Activated CD4-positive, alpha-beta T cell treated with anti-CD3 and anti-CD28 coated beads for 36 hours (primary cell): ENCODE measurements around the gene ASMTL. TPM values are rescaled to one million over a fixed set of nuclear protein-coding genes. Genes with fewer than 3 reads are reported as not detected.

Experiments
- ATAC-seq: fragments of 200-7000 bp; cut with Tn5 transposase; one replicate; pipeline ENCODE4 v1.10.0; 2021; ENCODE audit warnings: mild to moderate bottlenecking, moderate library complexity
- CTCF ChIA-PET: fragments of 350-600 bp; sonication (Branson Sonifier 250); formaldehyde crosslinking; loops from one replicate; lab custom pipeline; 2021; ENCODE audit warnings: antibody characterized with exemption; lab: Charles Lee
- POLR2A ChIA-PET: fragments of 350-600 bp; sonication (Branson Sonifier 250); formaldehyde crosslinking; loops from one replicate; lab custom pipeline; 2021; ENCODE audit warnings: antibody characterized with exemption, inconsistent platforms; lab: Charles Lee
- DNase-seq: peaks from one replicate; pipeline ENCODE4 v3.0.0-alpha.2; 2020
- H3K27ac Mint-ChIP-seq: one replicate; pipeline ENCODE4 v1.8.0; 2021; ENCODE audit warnings: mixed read lengths
- H3K27me3 Mint-ChIP-seq: one replicate; pipeline ENCODE4 v1.8.0; 2021; ENCODE audit warnings: mixed read lengths
- H3K36me3 Mint-ChIP-seq: one replicate; pipeline ENCODE4 v1.8.0; 2021; ENCODE audit warnings: low read depth, mixed read lengths
- H3K4me1 Mint-ChIP-seq: one replicate; pipeline ENCODE4 v1.8.0; 2021; ENCODE audit warnings: mixed read lengths
- H3K4me3 Mint-ChIP-seq: one replicate; pipeline ENCODE4 v1.8.0; 2021; ENCODE audit warnings: mild to moderate bottlenecking, moderate library complexity, mixed read lengths
- H3K9me3 Mint-ChIP-seq: one replicate; pipeline ENCODE4 v1.8.0; 2021; ENCODE audit warnings: low read depth, mixed read lengths
- intact Hi-C, 2 experiments: fragments of 100-400 bp; cut with DNase I in 1 of 2; cut with micrococcal nuclease in 1 of 2; formaldehyde crosslinking; loops; one replicate each; pipeline versions ENCODE4 v1.14.2 to v1.15.1; 2022 to 2024; cut with DNase I, micrococcal nuclease
- total RNA-seq, 2 experiments: library from RNA; stranded (reverse); gene quantifications; one replicate each; pipeline ENCODE4 v1.2.3, GENCODE V29; 2021

ASMTL gene
- total RNA-seq, 2 experiments from 2014 or later: 33.9 to 38.3 TPM

DNA sequence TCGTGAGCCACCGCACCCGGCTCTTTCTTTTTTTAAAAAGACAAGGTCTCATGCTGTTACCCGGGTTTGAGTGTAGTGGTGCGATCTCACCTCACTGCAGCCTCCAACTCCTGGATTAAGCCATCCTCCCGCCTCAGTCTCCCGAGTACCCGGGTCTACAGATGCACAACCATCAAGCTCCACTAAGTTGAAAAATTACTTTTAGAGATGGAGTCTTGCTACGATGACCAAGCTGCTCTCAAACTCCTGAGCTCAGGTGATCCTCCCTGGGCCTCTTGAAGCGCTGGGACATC, 62.8 kb downstream of the ASMTL start:
- H3K4me3 Mint-ChIP-seq: peak overlapping the region; percentile 82
- H3K36me3 Mint-ChIP-seq: peaks cover 64% of the 10 kb centered on the region
- peaks cover 46% of the 10 kb centered on the region for H3K4me1 Mint-ChIP-seq
- CTCF ChIA-PET: no interaction called here
- no peaks in the 10 kb centered on the region for H3K9me3 Mint-ChIP-seq
- ATAC-seq (no peak), DNase-seq (no peak)
- POLR2A ChIA-PET: no interaction called here
- intact Hi-C loops: loop anchor here (5.0 kb wide), 3 partner anchors 143 to 1302 kb away; partner anchors contain the start of genes CD99 (in 1 of the 2) and PLCXD1 (in 1 of the 2)
- no peak overlapping the region for H3K27ac Mint-ChIP-seq
- no peaks in the 10 kb centered on the region for H3K27me3 Mint-ChIP-seq

GRCh38 chrX:1389181-1389992, 63.3 kb downstream of the ASMTL start:
- intact Hi-C loops: no loop called here
- peaks cover 69% of the 10 kb centered on the region for H3K36me3 Mint-ChIP-seq
- ChIA-PET CTCF (no interaction called here), POLR2A (no interaction called here)
- peaks cover 41% of the 10 kb centered on the region for H3K4me1 Mint-ChIP-seq
- DNase-seq (no peak), ATAC-seq (no peak)
- peak overlapping the region; percentile 82 for H3K4me3 Mint-ChIP-seq
- H3K27ac Mint-ChIP-seq: no peak overlapping the region
- H3K27me3 Mint-ChIP-seq: no peaks in the 10 kb centered on the region
- no peaks in the 10 kb centered on the region for H3K9me3 Mint-ChIP-seq

DNA sequence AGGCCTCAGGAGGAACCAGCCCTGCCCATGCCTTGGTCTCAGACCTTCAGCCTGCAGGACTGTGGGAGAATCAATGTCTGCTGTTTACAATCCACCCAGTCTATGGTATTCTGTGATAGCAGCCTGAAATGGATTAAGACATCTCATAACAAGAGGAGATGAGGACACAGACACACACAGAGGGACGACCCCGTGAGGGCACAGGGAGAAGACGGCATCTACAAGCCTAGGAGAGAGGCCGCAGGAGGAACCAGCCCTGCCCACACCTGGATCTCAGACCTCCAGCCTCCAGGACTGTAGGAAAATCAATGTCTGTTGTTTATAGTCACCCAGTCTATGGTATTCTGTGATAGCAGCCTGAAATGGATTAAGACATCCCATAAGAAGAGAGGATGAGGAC, 64.1 kb downstream of the ASMTL start:
- ATAC-seq (no peak), DNase-seq (no peak)
- intact Hi-C loops: no loop called here
- no peaks in the 10 kb centered on the region for H3K27me3 Mint-ChIP-seq
- H3K4me3 Mint-ChIP-seq: peak overlapping the region; percentile 46
- ChIA-PET CTCF (no interaction called here), POLR2A (no interaction called here)
- H3K36me3 Mint-ChIP-seq: peaks cover 74% of the 10 kb centered on the region
- no peaks in the 10 kb centered on the region for H3K9me3 Mint-ChIP-seq
- peak overlapping the region; percentile 3 for H3K27ac Mint-ChIP-seq
- H3K4me1 Mint-ChIP-seq: peaks cover 34% of the 10 kb centered on the region

DNA sequence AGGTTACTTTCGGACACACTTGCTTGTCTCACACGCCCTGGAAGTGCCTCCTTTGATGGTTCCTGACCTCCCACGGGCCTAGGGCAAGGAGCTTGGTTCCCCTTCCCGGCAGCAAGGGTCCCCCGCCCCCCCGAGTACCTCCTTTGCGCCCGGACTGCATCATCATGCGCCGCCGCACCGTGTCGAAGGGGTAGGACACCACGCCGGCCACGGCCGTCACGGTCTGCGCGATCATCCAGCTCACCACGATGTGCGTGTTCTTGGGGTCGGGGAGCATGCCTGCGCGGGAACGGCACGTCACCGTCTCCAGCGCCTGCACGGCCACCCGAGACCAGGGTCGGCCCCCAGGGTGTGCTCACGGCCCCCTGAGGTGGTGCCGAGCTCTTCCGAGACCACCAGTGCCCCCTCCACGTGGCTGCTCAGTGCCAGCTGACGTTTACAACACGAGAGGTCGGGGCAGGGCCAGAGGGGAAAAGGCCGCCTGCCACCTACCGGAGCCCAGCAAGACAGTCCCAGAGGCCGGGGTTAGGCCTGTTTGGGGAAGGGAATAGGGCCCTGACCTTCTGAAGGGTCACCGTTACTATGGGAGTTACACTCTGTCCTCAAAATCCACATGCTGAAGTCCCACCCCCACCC, 65.5 kb downstream of the ASMTL start:
- CTCF ChIA-PET: no interaction called here
- Mint-ChIP-seq H3K9me3 (no peaks in the 10 kb centered on the region), H3K27ac (no peak overlapping the region), H3K4me3 (no peak overlapping the region), H3K36me3 (peaks cover 78% of the 10 kb centered on the region), H3K27me3 (no peaks in the 10 kb centered on the region), H3K4me1 (peaks cover 28% of the 10 kb centered on the region)
- intact Hi-C loops: no loop called here
- DNase-seq (no peak), ATAC-seq (no peak)
- POLR2A ChIA-PET: no interaction called here

- Mint-ChIP-seq H3K4me1 (peaks cover 28% of the 10 kb centered on the region), H3K27ac (no peak overlapping the region), H3K9me3 (no peaks in the 10 kb centered on the region), H3K36me3 (peaks cover 75% of the 10 kb centered on the region), H3K4me3 (no peak overlapping the region), H3K27me3 (no peaks in the 10 kb centered on the region)
- POLR2A ChIA-PET: no interaction called here
- DNase-seq (no peak), ATAC-seq (no peak)
- intact Hi-C loops: no loop called here
- CTCF ChIA-PET: no interaction called here
These were observed 66.2 kb downstream of the ASMTL start for GRCh38 chrX:1386338-1387127.

DNA sequence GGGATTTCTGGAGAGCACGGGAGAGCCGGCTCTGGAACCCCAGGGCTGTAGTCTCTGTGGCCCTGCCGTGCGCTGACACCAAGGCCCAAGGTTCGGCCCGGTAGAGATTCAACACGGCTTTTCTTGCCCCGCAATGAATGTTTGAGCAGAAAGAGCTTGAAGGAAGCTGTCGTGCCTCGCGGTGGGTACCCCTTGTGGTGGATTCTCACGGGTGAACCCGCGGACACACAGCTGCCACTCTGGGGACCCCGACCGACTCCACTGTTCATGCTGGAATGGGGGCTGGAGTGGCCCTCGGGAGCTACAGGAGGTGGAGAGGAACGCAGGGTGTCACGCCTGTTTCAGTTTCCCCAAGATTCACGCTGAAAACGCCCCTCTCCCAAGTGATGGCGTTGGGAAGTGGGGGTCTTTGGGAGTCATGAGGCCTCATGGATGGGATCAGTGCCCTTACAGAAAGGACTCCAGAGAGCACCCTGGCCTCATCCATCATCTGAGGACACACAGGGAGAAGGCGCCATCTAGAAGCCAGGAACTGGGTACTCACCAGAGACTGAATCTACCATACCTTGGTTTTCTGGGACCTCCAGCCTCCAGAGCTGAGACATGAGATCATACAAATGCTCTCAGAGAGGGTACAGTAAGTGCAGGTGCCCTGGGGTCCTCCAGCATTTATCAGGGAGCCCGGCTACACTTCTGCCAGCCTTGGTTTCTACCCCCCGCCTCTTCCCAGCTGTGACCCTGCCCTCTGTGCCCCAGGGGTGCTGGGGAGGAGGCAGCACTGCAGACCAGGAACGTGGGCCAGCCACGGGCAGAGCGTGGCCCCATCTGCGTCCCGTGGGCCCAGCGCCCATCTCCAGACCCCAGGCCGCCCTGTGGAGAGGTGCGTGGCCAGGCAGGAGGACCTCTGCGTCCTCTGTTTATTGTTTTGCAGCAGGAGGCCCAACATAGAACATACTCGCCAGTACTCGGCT, 67.2 kb downstream of the ASMTL start:
- H3K27me3 Mint-ChIP-seq: no peaks in the 10 kb centered on the region
- ChIA-PET POLR2A (no interaction called here), CTCF (no interaction called here)
- H3K9me3 Mint-ChIP-seq: no peaks in the 10 kb centered on the region
- H3K36me3 Mint-ChIP-seq: peaks cover 65% of the 10 kb centered on the region
- DNase-seq: no peak
- H3K27ac Mint-ChIP-seq: no peak overlapping the region
- peaks cover 23% of the 10 kb centered on the region for H3K4me1 Mint-ChIP-seq
- H3K4me3 Mint-ChIP-seq: no peak overlapping the region
- ATAC-seq: no peak
- intact Hi-C loops: no loop called here

- H3K4me3 Mint-ChIP-seq: no peak overlapping the region
- no peak for DNase-seq
- ATAC-seq: no peak
- intact Hi-C loops: no loop called here
- H3K27ac Mint-ChIP-seq: no peak overlapping the region
- peaks cover 24% of the 10 kb centered on the region for H3K4me1 Mint-ChIP-seq
- H3K9me3 Mint-ChIP-seq: no peaks in the 10 kb centered on the region
- H3K36me3 Mint-ChIP-seq: peaks cover 59% of the 10 kb centered on the region
- ChIA-PET CTCF (no interaction called here), POLR2A (no interaction called here)
- H3K27me3 Mint-ChIP-seq: no peaks in the 10 kb centered on the region
These were observed 68.0 kb downstream of the ASMTL start for GRCh38 chrX:1384658-1385252.

- H3K9me3 Mint-ChIP-seq: no peaks in the 10 kb centered on the region
- peaks cover 3% of the 10 kb centered on the region for H3K4me1 Mint-ChIP-seq
- POLR2A ChIA-PET: no interaction called here
These were observed 72.0 kb downstream of the ASMTL start for GRCh38 chrX:1380672-1381233.

DNA sequence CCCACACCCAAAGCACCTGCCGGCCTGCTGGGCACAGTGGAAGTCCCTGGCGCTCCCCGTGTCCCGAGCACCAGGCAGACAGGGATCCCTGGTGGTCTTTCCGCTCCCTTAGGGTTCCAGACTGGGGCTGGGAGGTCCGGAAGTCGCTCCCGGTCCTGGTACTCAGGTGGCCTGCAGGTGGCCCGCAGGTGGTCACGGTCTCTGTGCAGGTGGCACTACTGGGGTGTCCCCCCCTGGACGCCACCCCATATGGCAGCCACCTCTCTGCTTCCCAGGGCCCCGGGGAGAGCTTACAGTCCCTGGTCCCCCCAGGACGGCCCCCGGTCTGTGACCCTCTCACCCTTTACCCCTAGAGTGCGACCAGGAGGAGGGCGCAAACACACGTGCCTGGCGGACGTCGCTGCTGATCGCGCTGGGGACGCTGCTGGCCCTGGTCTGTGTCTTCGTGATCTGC, 74.4 kb downstream of the ASMTL start:
- Mint-ChIP-seq H3K36me3 (peaks cover 2% of the 10 kb centered on the region), H3K4me3 (no peak overlapping the region), H3K9me3 (no peaks in the 10 kb centered on the region), H3K4me1 (peaks cover 3% of the 10 kb centered on the region), H3K27me3 (no peaks in the 10 kb centered on the region), H3K27ac (no peak overlapping the region)
- DNase-seq (peak; percentile 3), ATAC-seq (no peak)
- intact Hi-C loops: no loop called here
- ChIA-PET POLR2A (no interaction called here), CTCF (no interaction called here)

More at GRCh38 chrX:1380672-1381233, 72.0 kb downstream of the ASMTL start:
- no peak overlapping the region for H3K4me3 Mint-ChIP-seq
- no peaks in the 10 kb centered on the region for H3K27me3 Mint-ChIP-seq
- intact Hi-C loops: no loop called here
- peaks cover 20% of the 10 kb centered on the region for H3K36me3 Mint-ChIP-seq
- H3K27ac Mint-ChIP-seq: no peak overlapping the region
- CTCF ChIA-PET: no interaction called here
- ATAC-seq (no peak), DNase-seq (no peak)

DNA sequence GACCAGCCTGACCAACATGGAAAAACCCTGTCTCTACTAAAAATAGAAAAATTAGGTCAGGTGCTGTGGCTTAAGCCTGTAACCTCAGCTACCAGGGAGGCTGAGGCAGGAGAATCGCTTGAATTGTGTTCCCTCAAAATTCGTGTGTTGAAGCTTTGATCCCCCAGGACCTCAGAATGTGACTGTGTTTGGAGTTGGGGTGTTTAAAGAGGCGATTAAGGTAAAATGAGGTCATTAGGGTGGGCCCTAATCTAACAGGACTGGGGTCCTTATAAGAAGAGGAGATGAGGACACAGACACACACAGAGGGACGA, 84.4 kb downstream of the ASMTL start:
- DNase-seq: no peak
- no peak overlapping the region for H3K27ac Mint-ChIP-seq
- H3K4me1 Mint-ChIP-seq: no peaks in the 10 kb centered on the region
- ChIA-PET POLR2A (no interaction called here), CTCF (no interaction called here)
- no peaks in the 10 kb centered on the region for H3K27me3 Mint-ChIP-seq
- H3K9me3 Mint-ChIP-seq: no peaks in the 10 kb centered on the region
- no peak overlapping the region for H3K4me3 Mint-ChIP-seq
- ATAC-seq: no peak
- intact Hi-C loops: no loop called here
- peaks cover 5% of the 10 kb centered on the region for H3K36me3 Mint-ChIP-seq
